Measurements from ENCODE around the gene GUCY1B1. TPM values are rescaled to one million over a fixed set of nuclear protein-coding genes. Genes with fewer than 3 reads are reported as not detected.

The GUCY1B1 gene
- 4.1 and 4.4 TPM in 2 replicates for total RNA-seq

DNA sequence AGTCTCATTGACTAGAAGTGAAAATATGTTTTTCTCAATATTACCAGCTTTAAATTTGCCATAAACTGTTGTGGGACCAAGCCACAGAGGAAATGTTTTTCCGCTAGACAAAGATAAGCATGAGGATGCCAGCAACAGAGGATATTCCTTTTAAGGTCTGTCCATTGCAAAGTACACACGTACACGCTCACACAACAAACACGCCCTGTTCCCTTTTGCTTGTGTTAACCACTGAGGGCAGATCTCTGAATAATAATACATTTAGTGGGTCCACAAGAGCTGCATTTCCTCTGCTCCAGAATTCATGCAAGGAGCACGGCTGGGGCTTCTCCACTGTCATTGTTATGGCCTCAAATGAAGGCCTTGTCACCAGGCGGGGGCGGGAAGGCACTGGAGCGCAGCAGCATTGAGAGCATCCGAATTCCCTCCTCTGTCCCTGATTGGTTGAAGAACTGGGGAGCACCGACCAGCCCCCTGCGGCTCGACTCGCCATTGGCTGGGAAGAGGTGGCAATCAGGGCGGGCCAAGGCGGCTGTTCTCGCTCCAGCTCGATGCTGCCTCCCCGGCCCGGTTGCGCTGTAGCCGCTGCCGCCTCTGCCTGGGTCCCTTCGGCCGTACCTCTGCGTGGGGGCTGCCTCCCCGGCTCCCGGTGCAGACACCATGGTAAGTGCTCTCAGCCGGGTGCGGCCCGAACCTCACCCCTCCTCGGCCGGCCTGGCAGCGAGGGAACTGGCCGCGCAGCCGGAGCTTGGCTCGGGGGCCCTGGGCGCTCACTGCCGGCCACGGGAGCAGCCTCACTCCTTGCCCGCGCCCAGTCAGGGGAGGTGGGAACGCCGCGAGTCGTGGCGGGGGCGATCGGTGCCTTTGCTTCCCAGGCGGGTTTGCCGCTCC is at the start of gene GUCY1B1:
Gene GUCY1B1 (plus strand): TSS at position 541 of the 891 bp plus-strand sequence. CDS start 120 bp downstream, at position 661.

Other genes starting within 250 kb of the GUCY1B1 start
- gene GUCY1A1, start 92.2 kb upstream of the GUCY1B1 start, total RNA-seq = 0.11 and 0.25 TPM in 2 replicates
- not detected in 2 replicates for gene ASIC5, start 107.3 kb downstream of the GUCY1B1 start, total RNA-seq
- gene TDO2, start 144.7 kb downstream of the GUCY1B1 start, total RNA-seq = 0.11 TPM in 1 of 2 replicates, not detected in the other
- 10.8 and 11.6 TPM in 2 replicates for gene CTSO, start 194.8 kb downstream of the GUCY1B1 start, total RNA-seq

Measured in uterine smooth muscle cell (primary cell).